GM12864 (cell line): ENCODE results near the gene BCHE.

Experiments
- DNase-seq: peaks from one replicate; pipeline ENCODE4 v3.0.0-alpha.2; 2011; ENCODE audit warnings: low read depth
- H3K4me3 ChIP-seq: 2 replicates; pipeline ENCODE4 v1.5.1; 2011; ENCODE audit warnings: mild to moderate bottlenecking, low read depth, low read length, control low read depth
- CTCF ChIP-seq: IDR thresholded peaks from 2 replicates; pipeline ENCODE4 v1.5.1; 2011; ENCODE audit warnings: low read depth, mild to moderate bottlenecking, moderate library complexity, low read length, control low read depth, inconsistent platforms; ENCODE audit errors: missing control alignments

BCHE gene

DNA sequence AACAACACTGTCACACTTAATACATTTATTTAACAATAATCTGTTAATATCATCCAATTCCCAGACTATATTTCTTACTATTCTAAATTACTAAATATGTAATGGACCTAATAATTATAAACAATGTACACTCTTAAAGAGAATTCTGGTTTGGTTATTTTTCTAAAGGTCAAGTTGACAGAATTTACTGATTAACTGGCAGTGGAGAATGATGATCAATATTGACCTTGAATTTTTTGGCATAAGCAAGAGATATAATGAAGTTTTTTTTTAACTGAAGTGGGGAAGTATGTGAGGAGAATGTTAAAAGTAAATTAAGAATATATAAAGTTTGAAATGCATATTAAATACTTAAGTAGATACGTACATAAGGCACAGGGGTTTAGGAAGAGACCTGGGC, 33.8 kb downstream of the BCHE start:
- DNase-seq, result no peak
- H3K4me3 ChIP-seq, result no peak overlapping the region
- TF ChIP-seq CTCF, result no peak

- TF ChIP-seq CTCF, result no peak
- no peak overlapping the region for H3K4me3 ChIP-seq
- no peak for DNase-seq
These were observed 36.3 kb downstream of the BCHE start for GRCh38 chr3:165800970-165801369.

DNA sequence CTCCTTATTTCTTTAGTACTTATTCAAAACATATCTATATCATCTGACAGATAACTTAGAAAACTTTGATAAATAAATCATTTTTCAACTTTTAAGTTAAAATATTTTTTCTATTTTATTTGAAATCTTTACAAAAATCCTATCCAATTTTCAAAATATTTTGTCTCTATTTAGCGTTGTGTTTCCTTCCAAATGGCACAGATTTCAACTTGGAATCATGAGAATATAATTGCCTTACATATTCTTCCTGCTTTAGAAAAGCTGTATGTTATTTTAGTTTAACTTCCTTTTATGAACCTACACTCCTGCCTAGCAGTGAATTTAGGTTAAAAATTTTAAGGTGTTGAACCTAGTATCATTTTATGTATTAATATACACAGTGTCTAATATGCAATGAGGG, 38.2 kb downstream of the BCHE start:
- no peak for TF ChIP-seq CTCF
- no peak for DNase-seq
- H3K4me3 ChIP-seq, result no peak overlapping the region

DNA sequence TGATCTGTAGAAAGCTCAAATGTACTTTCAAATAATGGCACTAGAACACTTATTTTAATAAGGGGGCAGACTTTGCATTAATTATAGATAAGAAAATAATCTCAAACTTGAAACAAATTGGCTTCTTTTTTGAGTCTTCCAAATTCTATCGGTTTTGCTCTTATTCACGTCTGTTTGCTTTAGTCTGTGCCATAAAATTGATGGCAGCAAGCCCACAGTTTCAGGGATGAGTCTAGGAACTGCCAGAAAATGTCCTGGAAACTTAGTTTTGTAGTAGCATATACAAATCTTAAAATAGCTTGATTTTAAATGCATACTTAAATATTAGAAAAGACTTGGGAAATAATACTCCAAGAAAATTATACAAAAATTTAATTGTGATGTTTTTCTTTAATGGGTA, 39.7 kb downstream of the BCHE start:
- no peak for TF ChIP-seq CTCF
- H3K4me3 ChIP-seq, result no peak overlapping the region
- no peak for DNase-seq

DNA sequence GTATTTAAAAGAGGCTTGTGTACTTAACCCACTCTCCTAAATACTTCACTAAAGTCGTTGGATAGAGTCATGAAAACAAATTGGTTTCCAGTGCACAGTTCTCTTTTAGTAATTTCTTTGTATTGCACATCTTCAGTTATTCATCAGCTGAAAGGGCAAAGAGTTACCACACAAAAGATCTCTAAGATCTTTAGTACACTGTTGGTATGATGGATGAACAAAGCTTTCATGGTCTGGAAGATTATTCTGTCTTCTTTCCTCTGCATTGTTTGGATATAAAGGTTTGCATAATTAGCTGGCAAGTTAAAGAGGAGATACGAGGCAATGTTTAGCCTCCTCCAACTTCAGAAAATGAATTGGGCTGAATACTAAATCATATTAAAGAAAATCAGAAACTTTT, 40.5 kb downstream of the BCHE start:
- DNase-seq, result no peak
- TF ChIP-seq CTCF, result no peak

GRCh38 chr3:165788531-165788930, 48.7 kb downstream of the BCHE start:
- TF ChIP-seq CTCF, result no peak
- no peak overlapping the region for H3K4me3 ChIP-seq
- no peak for DNase-seq

More for the DNA sequence above, 40.5 kb downstream of the BCHE start:
- no peak overlapping the region for H3K4me3 ChIP-seq

DNA sequence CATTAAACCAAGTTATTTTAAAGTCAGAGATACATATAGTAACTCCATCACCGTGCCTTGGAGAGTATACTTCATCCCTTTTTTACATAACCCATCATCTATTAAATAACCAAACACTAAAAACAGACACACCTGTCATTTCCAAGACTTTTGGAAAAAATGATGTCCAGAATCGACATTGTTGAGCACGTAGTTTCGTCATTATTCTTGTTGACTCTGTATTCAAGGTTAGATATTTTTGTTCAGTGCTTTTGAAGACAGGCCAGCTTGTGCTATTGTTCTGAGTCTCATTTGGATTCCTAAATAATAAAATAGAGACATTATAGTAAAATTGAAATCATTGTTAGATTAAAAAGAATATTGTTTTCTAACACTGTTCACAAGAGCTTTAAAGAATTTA, 51.2 kb downstream of the BCHE start:
- no peak for DNase-seq
- no peak overlapping the region for H3K4me3 ChIP-seq
- TF ChIP-seq CTCF, result no peak
